CD4-positive, alpha-beta T cell treated with Interleukin-17A for 4 hours (primary cell): Measurements from ENCODE around the gene ACTN4.
A peak's percentile ranks its signal among the peaks of the same experiment; 100 is the strongest.

Source experiments
- DNase-seq: peaks from one replicate; pipeline ENCODE4 v3.0.0-alpha.2; 2020; ENCODE audit warnings: mixed read lengths

The ACTN4 gene

GRCh38 chr19:38679839-38680238 lies 32.4 kb downstream of the ACTN4 start:
- no peak for DNase-seq

- no peak for DNase-seq
Observed at GRCh38 chr19:38682195-38682867, 34.9 kb downstream of the ACTN4 start.

GRCh38 chr19:38682872-38683392 lies 35.5 kb downstream of the ACTN4 start:
- no peak for DNase-seq

GRCh38 chr19:38683393-38684077 lies 36.1 kb downstream of the ACTN4 start:
- peak; percentile 71 for DNase-seq

GRCh38 chr19:38684078-38684861 lies 36.8 kb downstream of the ACTN4 start:
- DNase-seq = peak; percentile 18

GRCh38 chr19:38684862-38685665 lies 37.6 kb downstream of the ACTN4 start:
- DNase-seq = no peak

- no peak for DNase-seq
Observed at GRCh38 chr19:38685666-38686529, 38.4 kb downstream of the ACTN4 start.

- DNase-seq = peak; percentile 49
Observed at GRCh38 chr19:38686530-38686888, 39.1 kb downstream of the ACTN4 start.

GRCh38 chr19:38687837-38688378 lies 40.5 kb downstream of the ACTN4 start:
- no peak for DNase-seq

- no peak for DNase-seq
Observed at GRCh38 chr19:38690146-38690545, 42.7 kb downstream of the ACTN4 start.

GRCh38 chr19:38690832-38691231 lies 43.4 kb downstream of the ACTN4 start:
- no peak for DNase-seq

- no peak for DNase-seq
Observed at GRCh38 chr19:38691938-38692457, 44.5 kb downstream of the ACTN4 start.

GRCh38 chr19:38692458-38693379 lies 45.3 kb downstream of the ACTN4 start:
- no peak for DNase-seq

- peak; percentile 55 for DNase-seq
Observed at GRCh38 chr19:38693380-38694223, 46.2 kb downstream of the ACTN4 start.

- no peak for DNase-seq
Observed at GRCh38 chr19:38695317-38695683, 47.9 kb downstream of the ACTN4 start.

GRCh38 chr19:38695832-38696728 lies 48.6 kb downstream of the ACTN4 start:
- DNase-seq = no peak

GRCh38 chr19:38696729-38697055 lies 49.2 kb downstream of the ACTN4 start:
- no peak for DNase-seq

GRCh38 chr19:38697197-38697596 lies 49.7 kb downstream of the ACTN4 start:
- no peak for DNase-seq
